ENCODE data around the gene TMED9. TPM values are rescaled to one million over a fixed set of nuclear protein-coding genes. Genes with fewer than 3 reads are reported as not detected.

The TMED9 gene
- total and polyA plus RNA-seq, 2 donors (not counting 3 experiments of a cell fraction or from before 2014, with no cell fraction given): 291 to 331 TPM

DNA sequence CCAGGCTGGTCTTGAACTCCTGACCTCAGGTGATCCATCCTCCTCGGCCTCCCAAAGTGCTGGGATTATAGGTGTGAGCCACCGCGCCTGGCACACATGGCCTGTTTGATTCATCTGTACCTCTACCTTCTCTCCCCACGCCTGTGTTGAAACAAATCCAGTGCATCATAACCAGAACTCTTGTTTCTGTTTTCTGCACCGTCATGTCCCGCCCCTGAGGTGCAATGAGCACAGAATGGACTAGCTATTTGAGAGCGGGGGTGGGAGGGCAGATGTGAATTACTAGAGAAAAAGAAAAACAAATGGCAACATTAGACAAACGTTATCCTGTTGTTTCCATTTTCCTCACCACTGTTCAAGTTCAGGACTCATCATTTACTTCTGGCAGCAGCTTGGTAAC is 27.0 kb upstream of the TMED9 start:
- Histone ChIP-seq H3K36me3 (ENCODE audit: control insufficient read depth in 2 of 2, extremely low read depth in 1 of 2, insufficient read depth in 2 of 2, low read length in 2 of 2) (no peaks in the 10 kb centered on the region), H3K27me3 (ENCODE audit: control insufficient read depth in 2 of 2, insufficient read depth in 2 of 2, low read length in 2 of 2) (no peaks in the 10 kb centered on the region), H3K9ac (replicated peaks; ENCODE audit: extremely low read depth, insufficient read depth, low read length) (no peak overlapping the region), H3K4me2 (ENCODE audit: insufficient read depth, low read length) (no peak overlapping the region), H4K20me1 (replicated peaks; ENCODE audit: control insufficient read depth, extremely low read depth, insufficient read depth, low read length) (no peaks in the 10 kb centered on the region), H3K79me2 (ENCODE audit: control insufficient read depth, insufficient read depth, low read length) (no peaks in the 10 kb centered on the region), H3K4me3 (replicated peaks in 1 of 3; ENCODE audit: insufficient read depth in 1 of 3, low read depth in 1 of 3, low read length in 3 of 3) (no peak overlapping the region), H3K9me1 (replicated peaks; ENCODE audit: control insufficient read depth, extremely low read depth, insufficient read depth, low read length) (no peaks in the 10 kb centered on the region), H3K4me1 (ENCODE audit: control insufficient read depth, extremely low read depth, insufficient read depth, low read length) (no peaks in the 10 kb centered on the region), H2AFZ (ENCODE audit: low read depth, low read length) (no peak overlapping the region), H3K9me3 (replicated peaks; ENCODE audit: control insufficient read depth, insufficient read depth, low read length) (no peaks in the 10 kb centered on the region), H3K27ac (ENCODE audit: insufficient read depth, low read depth, low read length) (no peak overlapping the region)
- intact Hi-C loops (cut with micrococcal nuclease): no loop called here
- dilution Hi-C loops (cut with MboI; ENCODE audit: extremely low pct_ligation_motif_present, low sequenced_read_pairs): no loop called here
- FAIRE-seq (no peak), DNase-seq (ENCODE audit: low read depth, low spot score) (no peak)
- no TSS peak for BruUV-seq (replicated peaks)
- POLR2A ChIA-PET: no interaction called here
- CTCF ChIA-PET: interaction anchor here (0.7 kb wide), 1 partner anchor 17 kb away, joined by 4 read pairs; no protein-coding TSS in a partner anchor
- TF ChIP-seq MYC (IDR thresholded peaks at IDR 0.05; ENCODE audit: low read depth, low read length): no peak
- TF ChIP-seq GATA2 (IDR thresholded peaks at IDR 0.05; ENCODE audit: insufficient read depth, insufficient read length, low read depth, low read length): no peak

DNA sequence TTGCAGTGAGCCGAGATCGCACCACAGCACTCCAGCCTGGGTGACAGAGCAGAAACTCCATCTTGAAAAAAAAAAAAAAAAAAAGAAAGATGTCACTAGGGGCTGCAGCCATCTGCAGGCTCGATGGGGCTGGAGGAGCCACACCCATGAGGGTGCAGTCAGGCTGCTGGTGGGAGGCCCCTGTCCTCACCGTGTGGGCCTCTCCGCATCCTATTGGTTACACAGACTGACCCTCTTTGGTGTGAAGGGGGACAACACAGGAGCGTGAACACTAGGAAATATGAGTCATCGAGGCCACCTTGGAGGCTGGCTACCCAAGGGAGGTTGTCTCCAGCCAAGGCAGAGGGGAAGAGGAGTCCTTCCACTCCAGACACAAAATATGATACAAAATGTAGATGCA is 23.7 kb upstream of the TMED9 start:
- no TSS peak for BruUV-seq (replicated peaks)
- Histone ChIP-seq H3K4me1 (ENCODE audit: control insufficient read depth, extremely low read depth, insufficient read depth, low read length) (no peaks in the 10 kb centered on the region), H3K27me3 (ENCODE audit: control insufficient read depth in 2 of 2, insufficient read depth in 2 of 2, low read length in 2 of 2) (no peaks in the 10 kb centered on the region), H3K4me2 (ENCODE audit: insufficient read depth, low read length) (no peak overlapping the region), H3K9me3 (replicated peaks; ENCODE audit: control insufficient read depth, insufficient read depth, low read length) (no peaks in the 10 kb centered on the region), H3K36me3 (ENCODE audit: control insufficient read depth in 2 of 2, extremely low read depth in 1 of 2, insufficient read depth in 2 of 2, low read length in 2 of 2) (no peaks in the 10 kb centered on the region), H3K9me1 (replicated peaks; ENCODE audit: control insufficient read depth, extremely low read depth, insufficient read depth, low read length) (no peaks in the 10 kb centered on the region), H3K9ac (replicated peaks; ENCODE audit: extremely low read depth, insufficient read depth, low read length) (no peak overlapping the region), H3K4me3 (replicated peaks in 1 of 3; ENCODE audit: insufficient read depth in 1 of 3, low read depth in 1 of 3, low read length in 3 of 3) (no peak overlapping the region), H2AFZ (ENCODE audit: low read depth, low read length) (no peak overlapping the region), H4K20me1 (replicated peaks; ENCODE audit: control insufficient read depth, extremely low read depth, insufficient read depth, low read length) (no peaks in the 10 kb centered on the region), H3K27ac (ENCODE audit: insufficient read depth, low read depth, low read length) (no peak overlapping the region), H3K79me2 (ENCODE audit: control insufficient read depth, insufficient read depth, low read length) (no peaks in the 10 kb centered on the region)
- DNase-seq (ENCODE audit: low read depth, low spot score) (no peak), FAIRE-seq (no peak)
- CTCF ChIA-PET: no interaction called here
- dilution Hi-C loops (cut with MboI; ENCODE audit: extremely low pct_ligation_motif_present, low sequenced_read_pairs) (no loop called here), intact Hi-C loops (cut with micrococcal nuclease) (no loop called here)
- POLR2A ChIA-PET: no interaction called here
- TF ChIP-seq POLR2A (IDR thresholded peaks at IDR 0.05; ENCODE audit: low read depth, low read length): no peak
- TF ChIP-seq GATA2 (IDR thresholded peaks at IDR 0.05; ENCODE audit: insufficient read depth, insufficient read length, low read depth, low read length): no peak
- TF ChIP-seq POLR2AphosphoS5 (IDR thresholded peaks at IDR 0.05; ENCODE audit: insufficient read depth, low read depth, low read length): no peak
- TF ChIP-seq JUN (IDR thresholded peaks at IDR 0.05; ENCODE audit: borderline replicate concordance, insufficient read depth, insufficient read length, low read depth): no peak
- TF ChIP-seq FOS (IDR thresholded peaks at IDR 0.05; ENCODE audit: borderline replicate concordance, insufficient read depth, low read length): no peak
- TF ChIP-seq EZH2 (IDR thresholded peaks at IDR 0.05; ENCODE audit: borderline replicate concordance, low read depth, low read length, severe bottlenecking): no peak
- TF ChIP-seq, protein P1, sequence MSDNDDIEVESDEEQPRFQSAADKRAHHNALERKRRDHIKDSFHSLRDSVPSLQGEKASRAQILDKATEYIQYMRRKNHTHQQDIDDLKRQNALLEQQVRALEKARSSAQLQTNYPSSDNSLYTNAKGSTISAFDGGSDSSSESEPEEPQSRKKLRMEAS (IDR thresholded peaks at IDR 0.05; ENCODE audit: insufficient read depth, insufficient read length): no peak
